Glutamatergic neuron (in vitro differentiated cells): ENCODE data around the gene SH3PXD2A. TPM values are rescaled to one million over a fixed set of nuclear protein-coding genes. Genes with fewer than 3 reads are reported as not detected.

ENCODE experiments used
- DNase-seq: peaks from one replicate; pipeline ENCODE4 v3.0.0; 2022
- H3K27ac Mint-ChIP-seq: one replicate; pipeline ENCODE4 v1.8.0; 2020; ENCODE audit warnings: mild to moderate bottlenecking, mixed read lengths, inconsistent platforms; ENCODE audit not compliant: unreplicated experiment
- H3K27me3 Mint-ChIP-seq: one replicate; pipeline ENCODE4 v1.8.0; 2020; ENCODE audit warnings: mild to moderate bottlenecking, moderate library complexity, mixed read lengths, inconsistent platforms; ENCODE audit not compliant: unreplicated experiment
- H3K36me3 Mint-ChIP-seq: one replicate; pipeline ENCODE4 v1.8.0; 2020; ENCODE audit warnings: mild to moderate bottlenecking, mixed read lengths, inconsistent platforms; ENCODE audit not compliant: unreplicated experiment
- H3K4me1 Mint-ChIP-seq: one replicate; pipeline ENCODE4 v1.8.0; 2020; ENCODE audit warnings: mild to moderate bottlenecking, low read depth, mixed read lengths, inconsistent platforms; ENCODE audit not compliant: unreplicated experiment
- H3K4me3 Mint-ChIP-seq: one replicate; pipeline ENCODE4 v1.8.0; 2020; ENCODE audit warnings: mild to moderate bottlenecking, mixed read lengths, inconsistent platforms; ENCODE audit not compliant: unreplicated experiment
- H3K9me3 Mint-ChIP-seq: one replicate; pipeline ENCODE4 v1.8.0; 2020; ENCODE audit warnings: mild to moderate bottlenecking, moderate library complexity, mixed read lengths, inconsistent platforms; ENCODE audit not compliant: unreplicated experiment
- long read RNA-seq: library from polyadenylated mRNA; unstranded; transcript quantifications from one replicate; pipeline ENCODE4 v2.0.0, GENCODE V29; 2020; ENCODE audit not compliant: unreplicated experiment
- total RNA-seq: library from RNA; stranded (reverse); fragmentation: NEBNext Ultra II Directional; extraction: Animal tissue kit (Norgen Biotek cat#: 25700); gene quantifications from one replicate; pipeline ENCODE4 v1.2.1, GENCODE V29; 2021; ENCODE audit not compliant: unreplicated experiment
- TF ChIP-seq, protein P1 (sequence below): fragments of 200-600 bp; sonication (generic); IDR thresholded peaks from one replicate; pipeline ENCODE4 v1.5.0; 2021; ENCODE audit not compliant: partially characterized antibody, unreplicated experiment

The SH3PXD2A gene
- 16.7 TPM for total RNA-seq
- long read RNA-seq, partial matches to known transcripts: 0 of 1 reads
- long read RNA-seq, other reads (novel, unspliced or antisense): 1 of 1 reads

GRCh38 chr10:103855424-103855823, at the start of gene SH3PXD2A:
TSS of gene SH3PXD2A (minus strand) at chr10:103855576. CDS start at chr10:103855266, 310 bp downstream.
- Mint-ChIP-seq H3K4me1 (peaks cover 47% of the 10 kb centered on the region), H3K27me3 (peaks cover 22% of the 10 kb centered on the region), H3K27ac (peak within 1 kb of the TSS; percentile 74), H3K9me3 (peaks cover 10% of the 10 kb centered on the region), H3K36me3 (no peaks in the 10 kb centered on the region), H3K4me3 (peak within 1 kb of the TSS; percentile 92)
- TF ChIP-seq, protein P1, sequence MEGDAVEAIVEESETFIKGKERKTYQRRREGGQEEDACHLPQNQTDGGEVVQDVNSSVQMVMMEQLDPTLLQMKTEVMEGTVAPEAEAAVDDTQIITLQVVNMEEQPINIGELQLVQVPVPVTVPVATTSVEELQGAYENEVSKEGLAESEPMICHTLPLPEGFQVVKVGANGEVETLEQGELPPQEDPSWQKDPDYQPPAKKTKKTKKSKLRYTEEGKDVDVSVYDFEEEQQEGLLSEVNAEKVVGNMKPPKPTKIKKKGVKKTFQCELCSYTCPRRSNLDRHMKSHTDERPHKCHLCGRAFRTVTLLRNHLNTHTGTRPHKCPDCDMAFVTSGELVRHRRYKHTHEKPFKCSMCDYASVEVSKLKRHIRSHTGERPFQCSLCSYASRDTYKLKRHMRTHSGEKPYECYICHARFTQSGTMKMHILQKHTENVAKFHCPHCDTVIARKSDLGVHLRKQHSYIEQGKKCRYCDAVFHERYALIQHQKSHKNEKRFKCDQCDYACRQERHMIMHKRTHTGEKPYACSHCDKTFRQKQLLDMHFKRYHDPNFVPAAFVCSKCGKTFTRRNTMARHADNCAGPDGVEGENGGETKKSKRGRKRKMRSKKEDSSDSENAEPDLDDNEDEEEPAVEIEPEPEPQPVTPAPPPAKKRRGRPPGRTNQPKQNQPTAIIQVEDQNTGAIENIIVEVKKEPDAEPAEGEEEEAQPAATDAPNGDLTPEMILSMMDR: no peak
- peak; percentile 69 for DNase-seq

DNA sequence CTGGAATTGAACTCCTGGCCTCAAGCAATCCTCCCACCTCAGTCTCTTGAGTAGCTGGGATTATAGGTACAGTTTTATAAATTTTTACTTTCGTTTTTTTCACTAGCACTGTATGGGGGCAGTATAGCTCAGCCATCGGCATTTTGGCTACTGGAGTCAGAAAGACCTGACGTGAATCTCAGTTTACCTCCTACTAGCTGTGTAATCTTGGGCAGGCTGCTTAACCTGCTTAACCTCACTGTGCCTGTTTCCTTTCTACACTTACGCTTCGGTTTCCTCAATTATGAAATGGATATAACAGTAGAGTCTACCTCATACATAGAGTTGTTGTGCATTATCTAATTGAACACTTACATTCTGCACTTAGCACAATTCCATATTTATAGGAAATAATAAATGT, 45.9 kb upstream of the SH3PXD2A start:
- DNase-seq: no peak
- TF ChIP-seq, protein P1: no peak
- H3K27me3 Mint-ChIP-seq: no peaks in the 10 kb centered on the region
- no peaks in the 10 kb centered on the region for H3K36me3 Mint-ChIP-seq
- H3K4me1 Mint-ChIP-seq: peaks cover 39% of the 10 kb centered on the region
- H3K4me3 Mint-ChIP-seq: no peak overlapping the region
- no peak overlapping the region for H3K27ac Mint-ChIP-seq
- H3K9me3 Mint-ChIP-seq: peaks cover under 1% of the 10 kb centered on the region

DNA sequence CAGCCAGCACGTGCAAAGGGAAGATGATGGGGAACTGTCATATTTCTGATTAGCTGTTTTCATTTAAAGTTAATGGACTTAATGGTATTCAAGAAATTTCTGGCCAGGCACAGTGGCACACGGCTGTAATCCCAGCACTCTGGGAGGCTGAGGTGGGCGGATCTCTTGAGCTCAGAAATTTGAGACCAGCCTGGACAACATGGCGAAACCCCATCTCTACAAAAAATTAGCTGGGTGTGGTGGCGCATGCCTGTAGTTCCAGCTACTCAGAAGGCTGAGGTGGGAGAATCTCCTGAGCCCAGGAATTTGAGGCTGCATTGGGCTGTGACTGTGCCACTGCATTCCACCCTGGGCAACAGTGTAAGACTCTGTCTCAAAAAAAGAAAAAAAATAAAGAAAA, 43.9 kb upstream of the SH3PXD2A start:
- TF ChIP-seq, protein P1: no peak
- peaks cover 2% of the 10 kb centered on the region for H3K9me3 Mint-ChIP-seq
- no peaks in the 10 kb centered on the region for H3K36me3 Mint-ChIP-seq
- H3K4me3 Mint-ChIP-seq: no peak overlapping the region
- peaks cover 47% of the 10 kb centered on the region for H3K4me1 Mint-ChIP-seq
- DNase-seq: no peak
- H3K27me3 Mint-ChIP-seq: no peaks in the 10 kb centered on the region
- H3K27ac Mint-ChIP-seq: peak overlapping the region; percentile 54

- no peaks in the 10 kb centered on the region for H3K27me3 Mint-ChIP-seq
- no peaks in the 10 kb centered on the region for H3K36me3 Mint-ChIP-seq
- H3K9me3 Mint-ChIP-seq: peaks cover 2% of the 10 kb centered on the region
- peaks cover 61% of the 10 kb centered on the region for H3K4me1 Mint-ChIP-seq
- no peak for DNase-seq
- TF ChIP-seq, protein P1: no peak
- H3K4me3 Mint-ChIP-seq: no peak overlapping the region
- H3K27ac Mint-ChIP-seq: peak overlapping the region; percentile 59
These were observed 41.9 kb upstream of the SH3PXD2A start for GRCh38 chr10:103897241-103897774.

DNA sequence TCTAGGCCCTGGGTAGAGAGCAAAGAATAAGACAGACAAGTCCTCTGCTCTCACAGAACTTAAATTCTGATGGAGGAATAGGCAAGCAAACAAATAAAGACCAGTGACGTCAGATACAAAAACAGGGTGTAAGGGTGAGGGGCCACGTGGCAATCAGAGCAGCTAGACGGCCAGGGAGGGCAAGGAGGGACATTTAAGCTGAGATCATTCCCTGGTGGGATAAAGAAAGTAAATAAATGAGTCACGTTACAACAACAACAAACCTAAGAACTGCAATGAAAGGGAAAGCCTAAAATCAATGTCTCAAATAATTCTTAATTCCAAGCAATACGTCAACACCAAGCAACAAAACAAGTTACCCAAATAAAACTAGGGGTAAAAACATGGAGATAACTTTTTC, 40.8 kb upstream of the SH3PXD2A start:
- Mint-ChIP-seq H3K9me3 (peaks cover 2% of the 10 kb centered on the region), H3K27ac (peak overlapping the region; percentile 87), H3K36me3 (no peaks in the 10 kb centered on the region), H3K27me3 (no peaks in the 10 kb centered on the region), H3K4me1 (peaks cover 61% of the 10 kb centered on the region), H3K4me3 (peak overlapping the region; percentile 39)
- TF ChIP-seq, protein P1: no peak
- DNase-seq: no peak
